Stimulated activated CD8-positive, alpha-beta memory T cell treated with anti-CD3 and anti-CD28 coated beads, Interleukin-15, amount 100 ng/mL, for 24 hours (primary cell): ENCODE data around the gene CHRM4.

ENCODE experiments used
- DNase-seq: peaks from one replicate; pipeline ENCODE4 v3.0.0-alpha.2; 2020; ENCODE audit warnings: low read depth

CHRM4 gene

DNA sequence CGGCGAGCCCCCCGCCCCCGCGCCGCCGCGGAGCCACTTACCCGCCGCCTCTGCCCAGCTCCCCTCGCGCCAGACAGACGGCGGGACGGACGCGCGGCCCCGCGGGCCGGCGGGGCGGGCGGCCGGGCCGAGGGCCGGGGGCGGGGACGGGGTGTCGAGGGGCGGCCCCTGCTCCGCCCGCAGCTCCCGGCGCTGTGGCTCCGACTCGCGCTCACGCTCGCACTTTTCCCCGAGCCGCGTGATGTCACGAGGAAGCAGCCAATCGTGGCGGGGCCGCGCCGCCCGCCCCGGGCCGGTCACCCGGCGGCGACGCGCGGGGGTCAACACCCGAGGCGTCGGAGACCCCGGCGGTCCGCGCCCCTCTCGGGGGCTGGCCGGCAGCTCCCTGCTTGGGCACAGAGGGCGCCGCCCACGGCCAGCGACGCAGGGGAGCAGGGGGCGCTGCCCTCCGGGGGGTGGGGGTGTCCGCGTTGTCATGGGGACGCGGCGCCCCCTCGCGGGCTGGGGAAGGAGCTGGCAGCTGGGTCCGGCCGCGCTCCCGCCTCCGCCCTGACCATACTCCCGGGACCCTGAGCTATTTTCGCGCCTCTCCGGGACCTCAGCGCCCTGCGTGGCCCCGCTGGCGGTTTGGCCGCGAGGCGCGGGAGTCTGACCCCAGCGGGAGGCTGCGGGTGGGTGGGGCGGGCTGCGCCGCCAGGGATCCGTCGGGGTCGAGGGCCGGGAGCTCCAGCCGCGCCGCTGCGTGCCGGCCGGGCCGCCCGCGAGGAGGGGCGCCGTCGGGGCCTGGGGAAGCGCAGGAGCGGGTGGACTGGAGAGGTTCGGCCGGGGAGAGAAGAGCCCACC, at the start of gene CHRM4:
Gene CHRM4 (minus strand): TSS at position 199 of the 843 bp plus-strand sequence. CDS start 5,219 bp downstream, outside the sequence.
- DNase-seq = no peak

GRCh38 chr11:46438211-46438610, 46.6 kb upstream of the CHRM4 start:
- no peak for DNase-seq

DNA sequence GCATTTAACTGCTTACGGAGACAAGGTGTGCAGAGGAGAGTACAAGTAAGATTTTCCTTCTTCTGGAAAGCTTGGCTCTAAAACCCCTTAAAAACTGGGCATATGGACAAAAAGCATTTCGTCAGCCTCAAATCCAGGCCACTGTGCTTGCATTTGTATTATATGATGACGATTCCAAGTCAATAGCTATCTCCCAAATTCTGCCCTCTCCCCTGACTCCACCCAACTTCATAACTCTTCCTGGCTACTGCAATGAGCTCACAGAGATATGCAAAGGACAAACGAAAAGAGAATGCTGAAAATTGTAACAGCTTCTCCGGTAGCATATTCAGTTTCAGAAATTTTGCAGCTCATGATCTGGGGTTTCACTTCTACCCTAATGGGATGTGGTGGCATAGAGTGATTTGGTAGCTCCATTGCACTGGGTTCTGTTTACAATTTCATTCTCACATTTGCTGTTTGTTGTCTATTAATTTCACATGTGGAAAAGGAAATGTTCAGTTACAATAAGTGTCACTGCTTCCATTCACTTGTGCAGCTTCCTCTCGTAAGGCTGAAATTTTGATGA, 45.6 kb upstream of the CHRM4 start:
- no peak for DNase-seq

GRCh38 chr11:46436113-46436512, 44.5 kb upstream of the CHRM4 start:
- DNase-seq = no peak

GRCh38 chr11:46435679-46436078, 44.1 kb upstream of the CHRM4 start:
- DNase-seq = no peak

DNA sequence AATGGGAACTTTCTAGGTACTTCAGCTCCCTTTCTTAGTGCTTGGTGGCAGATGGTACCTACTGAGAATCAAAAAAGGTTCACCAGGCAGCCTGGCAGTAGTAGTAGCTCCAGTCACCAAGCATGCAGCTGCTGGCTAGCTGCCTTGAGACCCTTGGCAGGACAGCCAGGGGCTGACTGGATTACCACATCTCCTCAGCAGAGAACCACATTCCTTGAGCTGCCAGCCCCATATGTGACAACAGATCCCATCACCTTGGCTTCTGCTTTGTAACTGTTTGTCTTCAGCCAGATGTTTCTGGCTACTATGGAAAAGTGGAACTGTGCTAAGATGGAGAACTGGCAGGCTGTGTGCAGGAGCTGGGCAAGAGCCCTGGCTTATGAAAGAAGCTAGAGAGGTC, 39.6 kb upstream of the CHRM4 start:
- DNase-seq = no peak

DNA sequence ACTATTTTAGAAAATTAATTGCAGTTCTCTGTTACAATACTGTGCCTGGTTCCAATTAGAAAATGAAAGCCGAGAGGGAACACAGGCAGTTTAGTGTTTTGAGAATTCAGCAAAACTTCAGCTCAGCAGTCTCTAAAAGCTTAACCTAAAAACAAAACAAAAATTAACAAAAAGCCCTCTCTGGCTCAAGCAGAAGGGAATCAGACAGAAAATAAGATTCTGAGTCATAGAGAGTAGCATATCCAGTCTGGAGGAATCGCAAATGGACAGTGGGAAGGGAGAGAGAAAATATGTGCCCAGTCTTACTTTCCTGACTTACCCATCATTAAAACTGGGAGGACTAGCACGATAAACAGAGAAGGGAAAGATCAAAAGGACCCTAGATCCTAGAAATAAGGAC, 38.1 kb upstream of the CHRM4 start:
- DNase-seq = no peak

GRCh38 chr11:46427364-46427763, 35.8 kb upstream of the CHRM4 start:
- no peak for DNase-seq

GRCh38 chr11:46426233-46426991, 34.8 kb upstream of the CHRM4 start:
- no peak for DNase-seq

DNA sequence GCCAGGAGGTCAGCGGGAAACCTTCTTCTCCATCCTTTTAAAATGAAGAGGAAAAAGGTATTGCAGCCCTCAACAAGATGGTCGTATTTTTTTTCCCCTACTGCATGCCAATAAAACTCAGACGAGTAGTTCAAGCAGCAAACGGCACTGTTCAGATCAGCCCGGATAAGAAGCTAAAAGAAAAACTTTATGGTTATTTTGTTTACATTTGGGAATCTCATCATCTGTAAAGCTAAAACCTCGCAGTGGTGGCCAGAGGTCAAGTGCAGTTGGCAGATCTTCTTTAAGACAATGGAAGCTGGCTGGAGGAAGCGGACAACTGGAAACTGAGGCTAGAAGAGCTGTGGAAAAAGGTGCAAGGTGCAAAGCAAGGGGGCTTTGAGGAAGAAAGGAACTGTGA, 31.0 kb upstream of the CHRM4 start:
- DNase-seq = no peak

DNA sequence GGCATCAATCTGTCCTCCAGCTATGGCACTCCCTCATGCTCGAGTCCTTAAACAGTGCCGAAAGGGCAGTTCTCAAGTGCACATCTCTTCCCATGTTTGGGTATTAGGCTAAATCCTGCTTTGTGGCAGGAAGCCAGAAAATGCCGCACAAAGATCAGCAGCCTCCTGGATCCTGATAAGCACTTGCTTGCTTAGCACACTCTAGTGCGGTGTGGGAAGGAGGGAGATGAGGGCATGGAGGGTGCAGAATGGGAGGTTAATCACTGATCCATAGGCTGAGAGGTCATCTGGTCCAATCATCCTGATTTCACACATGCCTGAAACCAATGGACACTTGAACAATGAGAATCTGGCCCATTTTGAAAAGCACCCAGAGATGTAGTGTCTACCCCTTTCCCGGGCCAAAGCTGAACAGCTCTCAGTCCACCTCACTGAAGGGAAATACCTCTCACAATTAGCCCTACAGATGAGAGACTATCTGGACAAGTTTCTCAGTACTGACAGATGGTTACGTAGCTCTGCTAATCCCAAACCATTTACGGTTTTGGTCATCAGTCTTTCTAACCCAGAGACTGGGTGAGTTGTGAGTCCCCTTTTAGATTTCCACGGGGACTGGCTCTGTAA, 29.8 kb upstream of the CHRM4 start:
- DNase-seq = no peak

GRCh38 chr11:46420513-46420912, 28.9 kb upstream of the CHRM4 start:
- DNase-seq = no peak

GRCh38 chr11:46418751-46419150, 27.2 kb upstream of the CHRM4 start:
- DNase-seq = no peak

DNA sequence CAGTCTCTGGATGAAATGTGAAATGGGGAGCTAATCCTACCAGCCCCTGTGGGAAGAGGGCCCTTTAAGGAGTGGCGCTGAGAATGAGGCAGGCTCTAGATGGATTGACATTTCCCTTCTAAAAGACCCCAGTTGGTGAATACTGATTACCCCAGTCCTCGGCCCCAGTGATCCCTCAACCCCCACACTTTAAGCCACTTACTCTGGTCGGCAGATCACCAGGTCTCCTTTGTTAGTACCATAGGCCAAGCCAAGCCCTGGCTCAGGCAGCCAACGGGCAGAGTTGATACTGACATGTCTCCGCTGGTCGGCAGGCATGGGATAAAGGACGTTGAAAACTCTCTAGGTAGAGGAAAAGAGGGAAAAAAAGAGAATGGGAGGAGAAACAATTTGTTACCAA, 26.1 kb upstream of the CHRM4 start:
- no peak for DNase-seq

- DNase-seq = no peak
Measured at GRCh38 chr11:46414879-46415278, 23.3 kb upstream of the CHRM4 start.

GRCh38 chr11:46414466-46414796, 22.9 kb upstream of the CHRM4 start:
- DNase-seq = no peak

- DNase-seq = no peak
Measured at GRCh38 chr11:46413760-46414465, 22.3 kb upstream of the CHRM4 start.

- DNase-seq = no peak
Measured at GRCh38 chr11:46410021-46410420, 18.4 kb upstream of the CHRM4 start.

DNA sequence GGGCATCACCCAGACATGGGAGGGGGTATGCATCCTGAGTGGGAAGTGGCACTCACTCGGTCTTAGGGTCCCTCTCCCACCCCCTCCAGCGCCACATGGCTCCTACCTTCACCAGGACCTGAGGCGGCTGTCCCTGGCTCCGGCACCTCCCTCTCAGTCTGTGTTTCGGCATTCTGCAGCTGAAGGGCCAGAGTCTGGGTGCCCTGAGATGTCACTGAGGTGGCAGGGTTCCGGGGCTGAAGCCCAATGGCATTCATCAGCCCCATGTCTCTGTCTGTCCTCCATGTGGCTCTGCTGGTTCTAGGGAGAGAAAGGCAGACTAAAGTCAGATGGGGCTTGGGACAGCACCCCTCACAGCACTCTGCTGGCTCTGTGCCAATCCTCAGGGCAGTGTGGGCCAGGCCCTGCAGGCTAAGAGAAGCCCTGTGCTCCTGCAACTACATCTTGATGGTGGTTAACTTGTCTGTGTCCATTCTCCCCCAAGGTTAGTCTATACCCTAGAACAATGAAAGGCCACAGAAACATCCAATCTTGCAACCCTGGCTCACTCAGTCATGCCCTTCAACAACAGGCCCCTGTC, 16.9 kb upstream of the CHRM4 start:
- no peak for DNase-seq

- no peak for DNase-seq
Measured at GRCh38 chr11:46407635-46408034, 16.1 kb upstream of the CHRM4 start.

DNA sequence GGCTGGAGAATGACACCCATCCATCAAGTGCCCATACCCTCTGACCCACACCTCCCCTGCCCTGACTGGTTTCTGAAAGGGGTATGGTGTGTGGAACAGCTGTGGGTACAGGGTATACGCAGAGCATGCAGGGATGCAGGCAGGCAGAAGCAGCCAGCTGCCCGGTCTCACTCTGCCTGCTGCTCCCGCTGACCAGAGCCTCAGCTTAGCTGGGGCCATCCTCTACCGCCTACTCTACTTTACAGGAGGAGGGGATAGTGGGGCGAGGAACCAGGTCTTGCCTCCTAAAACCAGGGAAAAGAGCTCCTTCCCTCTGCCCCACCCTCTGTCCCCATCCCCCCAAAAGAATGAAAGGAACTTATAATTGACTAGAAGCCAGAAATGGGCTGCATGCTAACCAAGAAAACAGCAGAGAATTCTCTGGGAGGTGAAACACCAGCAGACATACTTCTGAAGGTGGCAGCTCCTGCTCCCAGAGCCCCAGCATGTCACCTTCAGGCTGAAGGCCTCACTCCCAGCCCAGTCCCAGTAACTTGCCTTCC, 13.0 kb upstream of the CHRM4 start:
- DNase-seq = no peak
